ENCODE data around the gene STAG1.

STAG1 gene

GRCh38 chr3:136336329-136337100 lies 415.7 kb downstream of the STAG1 start:
- peaks cover 6 to 74% of the 10 kb centered on the region in 2 experiments for H3K36me3 ChIP-seq (ENCODE audit: control insufficient read depth in 2 of 2, insufficient read depth in 1 of 2, low read length in 2 of 2)
- H3K9me3 ChIP-seq (ENCODE audit: control insufficient read depth, insufficient read depth, low read depth, low read length) = no peaks in the 10 kb centered on the region
- H3K4me1 ChIP-seq (ENCODE audit: control insufficient read depth, insufficient read depth, low read length) = no peaks in the 10 kb centered on the region
- no peak overlapping the region for H3K27ac ChIP-seq (ENCODE audit: extremely low read depth, low read depth, low read length)
- no peak overlapping the region for H3K4me3 ChIP-seq (ENCODE audit: low read depth, low read length)
- CTCF ChIA-PET = no interaction called here
- POLR2A ChIA-PET = no interaction called here
- TF ChIP-seq PATZ1 (tag by site-specific recombination; IDR thresholded peaks at IDR 0.05) (no peak), TRIM28 (IDR thresholded peaks at IDR 0.05; ENCODE audit: borderline replicate concordance, low read length) (no peak), ZNF280D (tag by site-specific recombination; IDR thresholded peaks at IDR 0.05) (no peak), MYNN (tag by site-specific recombination; IDR thresholded peaks at IDR 0.05; ENCODE audit: borderline replicate concordance) (no peak), ZNF175 (tag by site-specific recombination; IDR thresholded peaks at IDR 0.05) (no peak), ZNF214 (tag by site-specific recombination; IDR thresholded peaks at IDR 0.05; ENCODE audit: borderline replicate concordance) (no peak), ZNF560 (tag by site-specific recombination; IDR thresholded peaks at IDR 0.05; ENCODE audit: borderline replicate concordance) (no peak), ZNF704 (tag by site-specific recombination; IDR thresholded peaks at IDR 0.05) (no peak), ZNF10 (tag by site-specific recombination; IDR thresholded peaks at IDR 0.05) (no peak), PRDM10 (tag by site-specific recombination; IDR thresholded peaks at IDR 0.05) (no peak), ZNF488 (tag by site-specific recombination; IDR thresholded peaks at IDR 0.05) (no peak), ZSCAN4 (tag by site-specific recombination; IDR thresholded peaks at IDR 0.05) (no peak), PBX3 (CRISPR knock-in tag; IDR thresholded peaks at IDR 0.05) (no peak), ZNF596 (tag by site-specific recombination; IDR thresholded peaks at IDR 0.05) (no peak), ZSCAN23 (tag by site-specific recombination; IDR thresholded peaks at IDR 0.05) (no peak), HOXC10 (CRISPR knock-in tag; IDR thresholded peaks at IDR 0.05) (no peak), ZBTB49 (tag by site-specific recombination; IDR thresholded peaks at IDR 0.05; ENCODE audit: low read depth) (no peak)
